Esophagus squamous epithelium (tissue), 5 donors: ENCODE data around the gene ALAS1. TPM values are rescaled to one million over a fixed set of nuclear protein-coding genes. Genes with fewer than 3 reads are reported as not detected.

Source experiments
- DNase-seq: peaks from one replicate; lab custom pipeline; 2025; lab: John Stamatoyannopoulos, UW
- H3K27ac ChIP-seq, 4 donors: fragments of 200-600 bp; sonication (generic); one replicate each; pipeline ENCODE4 v1.5.1; 2016 to 2019; ENCODE audit warnings: mild to moderate bottlenecking in 1 of 4
- H3K27me3 ChIP-seq, 4 donors: fragments of 200-600 bp; sonication (generic); 1 replicate in 3 of 4; 2 replicates in 1 of 4; pipeline versions ENCODE4 v1.5.1 to v1.6.0; 2017 to 2021; ENCODE audit warnings: antibody characterized with exemption in 1 of 4
- H3K36me3 ChIP-seq, 3 donors: fragments of 200-600 bp; sonication (generic); one replicate each; pipeline ENCODE4 v1.5.1; 2016 to 2019
- H3K4me1 ChIP-seq, 3 donors: fragments of 200-600 bp; sonication (generic); one replicate each; pipeline ENCODE4 v1.5.1; 2017 to 2019
- H3K4me3 ChIP-seq, 4 donors: fragments of 200-600 bp; sonication (generic); 1 replicate in 3 of 4; 2 replicates in 1 of 4; pipeline ENCODE4 v1.5.1; 2016 to 2019; ENCODE audit warnings: mild to moderate bottlenecking in 2 of 4, moderate library complexity in 1 of 4
- H3K9me3 ChIP-seq, 3 donors: fragments of 200-600 bp; sonication (generic); one replicate each; pipeline ENCODE4 v1.5.1; 2016 to 2019
- CTCF ChIP-seq, 6 experiments: fragments of 450-650 bp in 4 of 6; fragments of 200-600 bp in 2 of 6; sonication (generic) in 2 of 6; IDR thresholded peaks; one replicate each; pipeline ENCODE4 v1.5.1; 2016 to 2019; ENCODE audit warnings: antibody characterized with exemption in 6 of 6, mild to moderate bottlenecking in 4 of 6, moderate library complexity in 4 of 6
- POLR2A ChIP-seq, 4 donors: fragments of 450-650 bp; IDR thresholded peaks; one replicate each; pipeline ENCODE4 v1.6.1; 2017; ENCODE audit warnings: antibody characterized with exemption in 4 of 4, mild to moderate bottlenecking in 4 of 4, moderate library complexity in 3 of 4
- WGBS, 2 donors: methylation state at CpG; one replicate each; pipeline ENCODE4 v1.1.5; 2018; 5-methylcytosine and 5-hydroxymethylcytosine counted together
- intact Hi-C: fragments of 100-400 bp; cut with DNase I; formaldehyde crosslinking; loops from one replicate; pipeline ENCODE4 v1.15.0; 2022
- total RNA-seq, 4 donors: library from RNA; depleted of rRNA; stranded (reverse); fragments of >200 nt; gene quantifications; one replicate each; pipeline ENCODE4 v1.1.0, GENCODE V29; 2016
- donor health status: DM: yes; HTN: yes; CAD: no.

Gene ALAS1
- total RNA-seq, 4 donors from 2014 or later = 28.3 to 45.5 (median 35.1) TPM

DNA sequence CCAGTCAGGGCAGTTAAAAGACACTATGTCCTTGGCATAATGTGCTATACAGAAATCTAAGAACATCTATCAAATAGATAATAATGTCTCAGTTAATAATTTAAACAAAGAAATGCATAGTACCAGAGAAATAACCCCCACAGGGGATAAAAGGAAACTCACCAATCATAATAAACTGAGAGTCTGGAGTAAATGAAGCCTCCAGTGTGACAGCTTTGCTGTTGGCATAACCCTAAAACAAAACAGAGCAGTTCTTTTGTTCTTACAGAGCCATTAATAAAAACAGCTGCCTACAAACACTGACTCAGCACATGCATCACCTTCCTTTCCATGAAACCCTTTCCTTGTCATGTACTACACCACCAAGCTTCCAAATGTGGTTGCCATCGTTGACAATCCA is 61.1 kb downstream of the ALAS1 start:
- H3K36me3 ChIP-seq = peaks cover 37 to 100% (median 82%) of the 10 kb centered on the region in 3 donors

GRCh38 chr3:52259448-52259847 is 61.5 kb downstream of the ALAS1 start:
- H3K27me3 ChIP-seq = no peaks in the 10 kb centered on the region
- TF ChIP-seq CTCF (IDR thresholded peaks at IDR 0.05) = no peak
- H3K4me1 ChIP-seq = peaks cover 0 to 49% (median 6%) of the 10 kb centered on the region in 3 donors
- H3K27ac ChIP-seq = peak overlapping the region in 2 of 4 donors; percentile 4 to 39
- H3K9me3 ChIP-seq = no peaks in the 10 kb centered on the region
- intact Hi-C loops = no loop called here
- H3K36me3 ChIP-seq = peaks cover 37 to 100% (median 84%) of the 10 kb centered on the region in 3 donors
- no peak overlapping the region for H3K4me3 ChIP-seq
- WGBS, 2 donors = 94 to 97% methylated on average over 4 of the region's 4 CpGs
- DNase-seq = no peak

More for the DNA sequence above, 61.1 kb downstream of the ALAS1 start:
- H3K27me3 ChIP-seq = no peaks in the 10 kb centered on the region
- WGBS, 2 donors = 45 to 57% methylated on average over 1 of the region's 1 CpG
- peaks cover 2 to 49% (median 10%) of the 10 kb centered on the region in 3 donors for H3K4me1 ChIP-seq
- H3K9me3 ChIP-seq = no peaks in the 10 kb centered on the region
- TF ChIP-seq CTCF (IDR thresholded peaks at IDR 0.05) (no peak), POLR2A (IDR thresholded peaks at IDR 0.05) (no peak)
- H3K27ac ChIP-seq = peak overlapping the region in 2 of 4 donors; percentile 7 to 39
- DNase-seq = no peak
- no peak overlapping the region for H3K4me3 ChIP-seq
- intact Hi-C loops = no loop called here

DNA sequence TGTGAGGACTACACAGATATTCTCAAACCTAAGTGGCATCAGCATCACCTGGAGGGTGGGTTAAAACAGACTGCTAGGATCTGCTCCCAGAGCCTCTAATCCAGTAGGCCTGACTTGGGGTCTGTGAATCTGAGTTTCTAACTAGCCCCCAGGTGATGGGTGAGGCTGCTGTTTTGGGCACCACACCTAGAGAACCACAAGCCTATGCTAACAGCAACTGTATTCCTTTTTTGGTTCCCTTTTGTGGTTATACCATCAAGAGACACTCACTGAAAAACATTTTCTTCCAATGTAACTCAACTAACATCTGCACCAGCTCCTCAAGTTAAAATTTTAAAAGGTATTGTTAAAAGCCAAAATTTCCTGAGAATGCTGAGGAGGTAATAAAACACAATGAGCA is 64.5 kb downstream of the ALAS1 start:
- intact Hi-C loops = no loop called here
- peaks cover 0 to 51% (median 3%) of the 10 kb centered on the region in 3 donors for H3K4me1 ChIP-seq
- TF ChIP-seq POLR2A (IDR thresholded peaks at IDR 0.05) (no peak), CTCF (IDR thresholded peaks at IDR 0.05) (no peak)
- peaks cover 18 to 98% (median 74%) of the 10 kb centered on the region in 3 donors for H3K36me3 ChIP-seq
- H3K27me3 ChIP-seq = no peaks in the 10 kb centered on the region
- no peaks in the 10 kb centered on the region for H3K9me3 ChIP-seq
- DNase-seq = no peak
- H3K4me3 ChIP-seq = no peak overlapping the region
- no peak overlapping the region for H3K27ac ChIP-seq

Other genes starting within 250 kb of the ALAS1 start
- gene GPR62, start 242.8 kb upstream of the ALAS1 start, total RNA-seq = under 1 TPM in 2 of 4 donors, not detected in 2; 0.09 to 0.38 TPM
- 10 to 100 TPM; 13.0 to 47.3 (median 19.5) TPM for gene PCBP4, start 230.7 kb upstream of the ALAS1 start, total RNA-seq
- gene ABHD14B, start 224.1 kb upstream of the ALAS1 start, total RNA-seq = 10 to 100 TPM; 29.6 to 54.4 (median 33.4) TPM
- 10 to 100 TPM in 2 of 4 donors, 1 to 10 TPM in 2; 4.3 to 14.2 (median 9.4) TPM for gene ABHD14A, start 223.1 kb upstream of the ALAS1 start, total RNA-seq
- gene ACY1, start 214.6 kb upstream of the ALAS1 start, total RNA-seq = 10 to 100 TPM; 20.2 to 42.7 (median 33.6) TPM
- gene RPL29, start 202.3 kb upstream of the ALAS1 start, total RNA-seq = 1,000 to 10,000 TPM; 1,191 to 2,826 (median 1,725) TPM
- 100 to 1,000 TPM in 1 of 4 donors, 10 to 100 TPM in 3; 49.3 to 105 (median 62.1) TPM for gene DUSP7, start 141.6 kb upstream of the ALAS1 start, total RNA-seq
- gene POC1A, start 43.7 kb upstream of the ALAS1 start, total RNA-seq = 10 to 100 TPM in 1 of 4 donors, 1 to 10 TPM in 3; 2.7 to 10.3 (median 4.8) TPM
- not detected for gene TLR9, start 27.5 kb downstream of the ALAS1 start, total RNA-seq
- gene TWF2, start 41.0 kb downstream of the ALAS1 start, total RNA-seq = 10 to 100 TPM; 31.6 to 74.9 (median 55.7) TPM
- gene PPM1M, start 47.6 kb downstream of the ALAS1 start, total RNA-seq = 10 to 100 TPM in 3 of 4 donors, 1 to 10 TPM in 1; 3.2 to 25.6 (median 12.3) TPM
- 10 to 100 TPM; 42.7 to 58.7 (median 52.9) TPM for gene WDR82, start 80.5 kb downstream of the ALAS1 start, total RNA-seq
- 1 to 10 TPM; 4.5 to 8.0 (median 7.5) TPM for gene GLYCTK, start 89.7 kb downstream of the ALAS1 start, total RNA-seq
- gene DNAH1, start 118.2 kb downstream of the ALAS1 start, total RNA-seq = 1 to 10 TPM; 1.3 to 5.9 (median 1.9) TPM
- gene BAP1, start 211.8 kb downstream of the ALAS1 start, total RNA-seq = 10 to 100 TPM; 51.0 to 75.5 (median 56.2) TPM
- 1 to 10 TPM; 1.0 to 7.1 (median 4.5) TPM for gene PHF7, start 212.5 kb downstream of the ALAS1 start, total RNA-seq
- gene SEMA3G, start 246.9 kb downstream of the ALAS1 start, total RNA-seq = 1 to 10 TPM in 3 of 4 donors, under 1 TPM in 1; 0.34 to 9.8 (median 3.4) TPM